Measurements from ENCODE around the gene NAALADL2. TPM values are rescaled to one million over a fixed set of nuclear protein-coding genes. Genes with fewer than 3 reads are reported as not detected.

NAALADL2 gene
- total and polyA plus RNA-seq, 2 experiments from 2014 or later, result 3.4 to 15.3 TPM

GRCh38 chr3:174938102-174938501, 79.0 kb downstream of the NAALADL2 start:
- no peak for DNase-seq (ENCODE audit: low spot score)

GRCh38 chr3:174940151-174940550, 81.0 kb downstream of the NAALADL2 start:
- no peaks in the 10 kb centered on the region for H3K9me2 ChIP-seq (replicated peaks; ENCODE audit: insufficient read depth)
- no peak overlapping the region for H3K27ac ChIP-seq
- H3K27me3 ChIP-seq, result no peaks in the 10 kb centered on the region
- no peak overlapping the region for H3K4me3 ChIP-seq
- TF ChIP-seq EZH2phosphoT487 (IDR thresholded peaks at IDR 0.05; ENCODE audit: low read depth, severe bottlenecking, unreplicated experiment) (no peak), CTCF (IDR thresholded peaks at IDR 0.05; ENCODE audit: poor library complexity) (no peak), EZH2 (IDR thresholded peaks at IDR 0.05; ENCODE audit: borderline replicate concordance) (no peak)
- no peak overlapping the region for H3K4me2 ChIP-seq
- WGBS (ENCODE audit: low lambda C conversion rate, missing lambda C conversion rate), result 83% methylated on average over 2 of the region's 2 CpGs
- H3K79me2 ChIP-seq, result no peaks in the 10 kb centered on the region
- H3K4me1 ChIP-seq (ENCODE audit: insufficient read depth), result peaks cover 11% of the 10 kb centered on the region
- DNase-seq (ENCODE audit: low spot score), result no peak
- no peak overlapping the region for H2AFZ ChIP-seq
- no peaks in the 10 kb centered on the region for H3K9me3 ChIP-seq (ENCODE audit: low read depth)
- no peaks in the 10 kb centered on the region for H4K20me1 ChIP-seq (ENCODE audit: insufficient read depth, poor library complexity, severe bottlenecking)
- H3K36me3 ChIP-seq (replicated peaks; ENCODE audit: insufficient read depth, low read depth), result no peaks in the 10 kb centered on the region

More at GRCh38 chr3:174938102-174938501, 79.0 kb downstream of the NAALADL2 start:
- H2AFZ ChIP-seq, result no peak overlapping the region
- H3K4me3 ChIP-seq, result no peak overlapping the region
- no peak overlapping the region for H3K27ac ChIP-seq
- H4K20me1 ChIP-seq (ENCODE audit: insufficient read depth, poor library complexity, severe bottlenecking), result no peaks in the 10 kb centered on the region
- no peaks in the 10 kb centered on the region for H3K9me3 ChIP-seq (ENCODE audit: low read depth)
- H3K79me2 ChIP-seq, result no peaks in the 10 kb centered on the region
- H3K36me3 ChIP-seq (replicated peaks; ENCODE audit: insufficient read depth, low read depth), result no peaks in the 10 kb centered on the region
- 70% methylated on average over 4 of the region's 4 CpGs for WGBS (ENCODE audit: low lambda C conversion rate, missing lambda C conversion rate)
- no peaks in the 10 kb centered on the region for H3K9me2 ChIP-seq (replicated peaks; ENCODE audit: insufficient read depth)
- TF ChIP-seq EZH2phosphoT487 (IDR thresholded peaks at IDR 0.05; ENCODE audit: low read depth, severe bottlenecking, unreplicated experiment) (no peak), CTCF (IDR thresholded peaks at IDR 0.05; ENCODE audit: poor library complexity) (no peak), EZH2 (IDR thresholded peaks at IDR 0.05; ENCODE audit: borderline replicate concordance) (no peak)
- H3K4me1 ChIP-seq (ENCODE audit: insufficient read depth), result peaks cover 11% of the 10 kb centered on the region
- H3K4me2 ChIP-seq, result peak overlapping the region; percentile 28
- H3K27me3 ChIP-seq, result no peaks in the 10 kb centered on the region

- H2AFZ ChIP-seq, result no peak overlapping the region
- H3K9me3 ChIP-seq (ENCODE audit: low read depth), result no peaks in the 10 kb centered on the region
- no peaks in the 10 kb centered on the region for H3K9me2 ChIP-seq (replicated peaks; ENCODE audit: insufficient read depth)
- H3K4me3 ChIP-seq, result no peak overlapping the region
- no peaks in the 10 kb centered on the region for H3K79me2 ChIP-seq
- DNase-seq (ENCODE audit: low spot score), result no peak
- 86% methylated on average over 2 of the region's 2 CpGs for WGBS (ENCODE audit: low lambda C conversion rate, missing lambda C conversion rate)
- H3K27ac ChIP-seq, result no peak overlapping the region
- H3K4me2 ChIP-seq, result no peak overlapping the region
- no peak for TF ChIP-seq CTCF (IDR thresholded peaks at IDR 0.05; ENCODE audit: poor library complexity)
- TF ChIP-seq EZH2 (IDR thresholded peaks at IDR 0.05; ENCODE audit: borderline replicate concordance), result no peak
- TF ChIP-seq EZH2phosphoT487 (IDR thresholded peaks at IDR 0.05; ENCODE audit: low read depth, severe bottlenecking, unreplicated experiment), result no peak
- no peaks in the 10 kb centered on the region for H3K36me3 ChIP-seq (replicated peaks; ENCODE audit: insufficient read depth, low read depth)
- H3K4me1 ChIP-seq (ENCODE audit: insufficient read depth), result no peaks in the 10 kb centered on the region
- H3K27me3 ChIP-seq, result no peaks in the 10 kb centered on the region
- no peaks in the 10 kb centered on the region for H4K20me1 ChIP-seq (ENCODE audit: insufficient read depth, poor library complexity, severe bottlenecking)
Measured at GRCh38 chr3:174945276-174945675, 86.1 kb downstream of the NAALADL2 start.

DNA sequence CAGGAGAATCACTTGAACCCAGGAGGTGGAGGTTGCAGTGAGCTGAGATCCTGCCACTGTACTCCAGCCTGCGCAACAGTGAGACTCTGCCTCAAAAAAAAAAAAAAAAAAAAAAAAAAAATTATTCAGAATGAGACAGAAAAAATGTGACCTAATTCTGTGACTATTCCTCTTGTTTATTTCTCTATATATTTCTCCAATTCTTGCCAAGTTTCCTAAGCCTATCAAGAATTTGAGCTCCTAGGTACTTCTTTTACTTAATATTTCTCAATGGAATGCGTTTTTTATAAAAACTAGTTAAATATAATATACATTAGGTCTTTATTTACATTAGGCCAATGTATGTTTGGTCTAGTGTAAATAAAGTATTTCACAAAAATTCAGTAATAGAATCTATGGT, 86.8 kb downstream of the NAALADL2 start:
- Histone ChIP-seq H3K79me2 (no peaks in the 10 kb centered on the region), H3K9me2 (replicated peaks; ENCODE audit: insufficient read depth) (no peaks in the 10 kb centered on the region), H4K20me1 (ENCODE audit: insufficient read depth, poor library complexity, severe bottlenecking) (no peaks in the 10 kb centered on the region), H3K4me3 (no peak overlapping the region), H3K4me1 (ENCODE audit: insufficient read depth) (no peaks in the 10 kb centered on the region), H2AFZ (no peak overlapping the region), H3K4me2 (no peak overlapping the region), H3K27me3 (no peaks in the 10 kb centered on the region), H3K36me3 (replicated peaks; ENCODE audit: insufficient read depth, low read depth) (no peaks in the 10 kb centered on the region), H3K9me3 (ENCODE audit: low read depth) (no peaks in the 10 kb centered on the region), H3K27ac (no peak overlapping the region)
- 76% methylated on average over 2 of the region's 2 CpGs for WGBS (ENCODE audit: low lambda C conversion rate, missing lambda C conversion rate)
- TF ChIP-seq EZH2 (IDR thresholded peaks at IDR 0.05; ENCODE audit: borderline replicate concordance) (no peak), EZH2phosphoT487 (IDR thresholded peaks at IDR 0.05; ENCODE audit: low read depth, severe bottlenecking, unreplicated experiment) (no peak), CTCF (IDR thresholded peaks at IDR 0.05; ENCODE audit: poor library complexity) (no peak)
- DNase-seq (ENCODE audit: low spot score), result no peak

Measured in hepatocyte (in vitro differentiated cells).